Measurements from ENCODE around the gene SERAC1.
"Not testable (repeated sequence)": the region's sequence is repeated elsewhere in the genome, so short reads cannot be mapped to it uniquely, and the experiment has no call there.

The SERAC1 gene

DNA sequence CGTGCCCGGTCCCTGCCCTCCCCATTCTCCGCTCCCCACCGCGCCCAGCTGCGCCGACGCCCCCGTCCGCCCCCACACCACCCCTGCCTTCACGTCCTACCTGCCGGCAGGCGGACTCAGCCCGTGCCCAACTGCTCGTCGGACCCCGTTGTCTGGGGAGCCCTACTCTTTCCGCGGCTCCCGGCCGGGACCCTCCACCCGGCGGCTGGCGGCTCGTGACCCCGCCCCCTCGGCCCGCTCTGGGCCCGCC is at the start of gene SERAC1:
TSS of gene SERAC1 (minus strand) at position 223 of the 250 bp plus-strand sequence. CDS start 9,899 bp downstream, outside the sequence.
- DNase-seq (no peak), ATAC-seq (peak; percentile 68)
- Mint-ChIP-seq H3K27ac (peak within 1 kb of the TSS; percentile 96), H3K27me3 (no peaks in the 10 kb centered on the region), H3K4me3 (peak within 1 kb of the TSS; percentile 86 to 97), H3K4me1 (peaks cover 39% of the 10 kb centered on the region), H3K9me3 (no peaks in the 10 kb centered on the region)

DNA sequence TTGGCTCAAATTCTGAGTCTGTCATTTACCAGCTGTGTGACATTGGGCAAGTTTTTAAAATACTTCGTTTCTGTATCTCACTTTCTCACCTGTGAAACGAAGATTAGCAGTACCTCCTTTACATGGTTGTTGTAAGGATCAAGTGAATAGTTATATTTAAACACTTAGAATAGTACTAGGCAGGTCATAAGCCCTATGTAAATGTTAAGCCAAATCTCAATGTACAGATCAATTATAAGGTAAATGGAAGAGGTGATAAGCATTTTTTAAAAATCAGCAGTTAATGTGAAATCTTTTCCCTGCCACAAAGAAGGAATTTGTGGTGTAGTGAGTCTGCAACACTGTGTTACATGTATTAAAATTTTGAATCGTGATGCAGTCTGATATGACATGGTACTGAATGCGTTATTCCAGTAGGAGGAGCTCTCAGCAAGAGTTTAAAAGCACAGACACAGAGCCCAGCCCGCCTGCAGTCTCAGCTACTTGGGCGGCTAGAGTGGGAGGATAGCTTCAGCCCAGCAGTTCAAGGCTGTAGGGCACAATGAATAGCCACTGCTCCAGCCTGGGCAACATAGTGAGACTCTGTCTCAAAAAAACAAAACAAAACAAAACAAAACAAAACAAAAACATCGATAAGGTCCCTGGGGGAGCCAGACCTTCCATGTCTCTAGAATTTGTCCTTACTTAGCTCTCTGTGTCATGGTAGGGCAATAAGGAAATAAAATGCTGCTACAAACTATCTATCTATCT is 46.0 kb upstream of the SERAC1 start:
- peak; percentile 97 for ATAC-seq
- peak; percentile 48 to 55 for DNase-seq
- Mint-ChIP-seq H3K27ac (no peak overlapping the region), H3K4me1 (peaks cover 23% of the 10 kb centered on the region), H3K27me3 (peaks cover 2% of the 10 kb centered on the region), H3K4me3 (no peak overlapping the region), H3K9me3 (no peaks in the 10 kb centered on the region)

DNA sequence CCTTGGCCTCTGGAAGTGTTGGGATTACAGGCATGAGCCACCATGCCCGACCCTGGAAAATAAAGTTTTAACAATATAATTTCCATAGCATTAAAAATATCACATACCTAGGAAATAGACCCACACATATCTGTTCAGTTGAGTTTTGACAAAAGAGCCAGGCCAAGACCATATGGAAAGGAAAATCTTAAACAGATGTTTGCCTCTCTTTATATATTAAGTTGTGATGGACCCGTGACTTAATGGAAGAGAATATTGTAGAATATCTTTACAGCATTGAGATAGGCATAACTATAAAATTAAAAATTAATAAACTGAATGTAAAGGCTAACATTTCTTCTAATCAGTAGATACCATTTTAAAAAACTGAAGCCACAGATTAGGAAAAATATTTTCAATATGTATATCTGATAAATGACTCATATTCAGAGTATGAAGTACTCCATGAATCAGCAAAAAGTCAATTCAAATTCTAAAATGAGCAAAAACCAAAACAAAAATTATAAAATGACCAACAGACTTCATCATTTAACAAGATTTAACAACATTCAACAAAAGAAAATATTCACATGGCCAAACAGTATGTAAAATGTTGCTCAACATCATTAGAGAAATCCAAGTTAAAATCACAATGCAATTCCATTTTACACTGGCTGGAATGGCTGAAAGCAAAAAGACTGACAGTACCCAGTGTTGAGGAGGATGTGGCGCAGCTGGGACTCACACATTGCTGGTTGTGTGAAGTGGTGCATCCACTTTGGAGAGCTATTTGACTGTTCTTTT is 43.4 kb upstream of the SERAC1 start:
- peak; percentile 52 for ATAC-seq
- H3K27me3 Mint-ChIP-seq, result peaks cover 7% of the 10 kb centered on the region
- H3K27ac Mint-ChIP-seq, result peak overlapping the region in 1 of 2 donors; percentile 48
- H3K4me3 Mint-ChIP-seq, result no peak overlapping the region
- no peaks in the 10 kb centered on the region for H3K9me3 Mint-ChIP-seq
- DNase-seq, result peak in 1 of 2 donors; percentile 39
- peaks cover 49% of the 10 kb centered on the region for H3K4me1 Mint-ChIP-seq

DNA sequence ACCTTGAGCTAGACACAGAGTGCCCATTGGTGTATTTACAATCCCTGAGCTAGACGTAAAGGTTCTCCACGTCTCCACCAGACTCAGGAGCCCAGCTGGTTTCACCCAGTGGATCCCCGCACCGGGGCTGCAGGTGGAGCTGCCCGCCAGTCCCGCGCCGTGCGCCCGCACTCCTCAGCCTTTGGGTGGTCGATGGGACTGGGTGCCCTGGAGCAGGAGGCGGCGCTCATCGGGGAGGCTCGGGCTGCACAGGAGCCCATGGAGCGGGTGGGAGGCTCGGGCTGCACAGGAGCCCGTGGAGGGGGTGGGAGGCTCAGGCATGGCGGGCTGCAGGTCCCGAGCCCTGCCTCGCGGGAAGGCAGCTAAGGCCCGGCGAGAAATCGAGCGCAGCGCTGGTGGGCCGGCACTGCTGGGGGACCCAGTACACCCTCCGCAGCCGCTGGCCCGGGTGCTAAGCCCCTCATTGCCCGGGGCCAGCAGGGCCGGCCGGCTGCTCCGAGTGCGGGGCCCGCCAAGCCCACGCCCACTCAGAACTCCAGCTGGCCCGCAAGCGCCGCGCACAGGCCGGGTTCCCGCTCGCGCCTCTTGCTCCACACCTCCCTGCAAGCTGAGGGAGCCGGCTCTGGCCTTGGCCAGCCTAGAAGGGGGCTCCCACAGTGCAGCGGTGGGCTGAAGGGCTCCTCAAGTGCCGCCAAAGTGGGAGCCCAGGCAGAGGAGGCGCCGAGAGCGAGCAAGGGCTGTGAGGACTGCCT is 41.7 kb upstream of the SERAC1 start:
- Mint-ChIP-seq H3K4me1 (peaks cover 66% of the 10 kb centered on the region), H3K27me3 (peaks cover 15% of the 10 kb centered on the region)
- not testable (repeated sequence) for H3K27ac Mint-ChIP-seq, ATAC-seq, DNase-seq, H3K9me3 Mint-ChIP-seq, H3K4me3 Mint-ChIP-seq

DNA sequence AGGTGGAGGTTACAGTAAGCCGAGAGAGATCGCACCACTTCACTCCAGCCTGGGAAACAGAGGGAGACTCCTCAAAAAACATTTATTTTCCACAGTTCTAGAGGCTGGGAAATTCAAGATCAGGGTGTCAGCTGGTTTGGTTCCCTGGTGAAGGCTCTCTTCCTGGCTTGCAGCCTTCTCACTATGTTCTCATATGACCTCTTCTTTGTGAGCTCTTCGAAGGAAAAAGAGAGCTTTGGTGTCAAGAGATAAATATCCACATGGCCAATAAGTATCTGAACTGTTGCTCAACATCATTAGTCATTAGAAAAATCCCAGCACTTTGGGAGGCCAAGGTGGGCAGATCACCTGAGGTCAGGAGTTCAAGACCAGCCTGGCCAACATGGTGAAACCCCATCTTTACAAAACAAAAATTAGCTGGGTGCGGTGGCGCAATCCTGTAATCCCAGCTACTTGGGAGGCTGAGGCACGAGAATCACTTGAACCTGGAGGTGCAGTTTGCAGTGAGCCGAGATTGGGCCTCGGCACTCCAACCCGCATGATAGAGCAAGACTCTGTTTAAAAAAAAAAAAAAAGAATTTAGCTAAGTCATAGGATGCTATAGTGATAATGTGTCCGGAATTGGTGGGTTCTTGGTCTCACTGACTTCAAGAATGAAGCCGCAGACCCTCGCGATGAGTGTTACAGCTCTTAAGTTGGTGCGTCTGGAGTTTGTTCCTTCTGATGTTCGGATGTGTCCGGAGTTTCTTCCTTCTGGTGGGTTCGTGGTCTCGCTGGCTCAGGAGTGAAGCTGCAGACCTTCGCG is 40.4 kb upstream of the SERAC1 start:
- H3K4me3 Mint-ChIP-seq, result peak overlapping the region; percentile 48 to 84

DNA sequence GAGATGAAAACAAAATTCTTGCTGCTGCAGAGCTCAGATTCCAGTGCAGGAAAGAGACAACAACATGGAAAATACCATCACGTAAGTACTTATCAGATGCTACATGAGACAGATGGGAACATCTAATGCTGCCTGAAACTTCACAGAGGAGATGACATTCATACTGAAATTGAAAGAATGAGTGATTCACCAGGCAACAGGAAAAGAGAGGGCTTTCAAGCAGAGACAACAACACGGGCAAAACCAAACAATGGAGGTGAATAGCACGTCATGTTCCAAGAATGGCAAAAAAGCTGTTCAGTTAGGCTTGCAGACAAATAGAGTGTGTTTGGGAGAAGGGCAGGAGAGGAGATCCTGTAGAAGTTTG is 39.3 kb upstream of the SERAC1 start:
- Mint-ChIP-seq H3K4me3 (peak overlapping the region; percentile 48 to 84), H3K9me3 (no peaks in the 10 kb centered on the region), H3K27me3 (peaks cover 30% of the 10 kb centered on the region), H3K27ac (peak overlapping the region; percentile 90 to 96), H3K4me1 (peaks cover 65% of the 10 kb centered on the region)
- ATAC-seq (peak; percentile 95), DNase-seq (peak; percentile 50 to 62)

More for the DNA sequence above, 40.4 kb upstream of the SERAC1 start:
- ATAC-seq, H3K9me3 Mint-ChIP-seq, DNase-seq: not testable (repeated sequence)
- Mint-ChIP-seq H3K4me1 (peaks cover 65% of the 10 kb centered on the region), H3K27me3 (peaks cover 28% of the 10 kb centered on the region), H3K27ac (peak overlapping the region; percentile 90 to 96)

DNA sequence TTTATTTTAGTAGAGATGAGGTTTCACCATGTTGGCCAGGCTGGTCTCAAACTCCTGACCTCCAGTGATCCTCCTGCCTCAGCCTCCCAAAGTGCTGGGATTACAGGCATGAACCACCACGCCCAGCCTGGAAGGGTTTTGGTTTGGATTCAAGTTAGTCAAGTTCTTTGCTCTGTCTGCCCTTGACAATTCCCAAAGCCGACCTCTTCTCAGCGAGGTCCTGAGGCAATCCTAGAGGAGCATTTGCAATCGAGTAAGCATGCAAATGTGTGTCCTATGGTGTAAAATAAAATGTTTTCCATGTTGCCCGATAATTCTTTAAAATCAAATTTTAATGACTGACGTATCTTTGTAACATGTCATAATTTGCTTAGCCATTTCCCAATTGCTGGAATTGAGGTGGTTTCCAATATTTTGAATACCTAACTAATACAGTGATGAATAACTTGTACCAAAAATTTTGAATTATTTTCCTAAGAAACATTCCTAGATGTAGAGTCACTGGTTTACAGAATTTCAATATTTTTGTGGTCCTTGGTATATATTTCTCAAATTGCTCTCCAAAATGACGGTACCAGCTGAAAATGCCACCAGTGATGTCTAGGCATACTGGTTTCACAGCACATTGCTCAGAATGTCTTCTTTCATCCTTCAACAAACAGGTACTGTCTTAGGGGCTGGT is 38.8 kb upstream of the SERAC1 start:
- Mint-ChIP-seq H3K4me1 (peaks cover 63% of the 10 kb centered on the region), H3K27me3 (peaks cover 30% of the 10 kb centered on the region), H3K9me3 (no peaks in the 10 kb centered on the region), H3K27ac (peak overlapping the region; percentile 54 to 96), H3K4me3 (peak overlapping the region; percentile 48 to 84)
- ATAC-seq (peak; percentile 68), DNase-seq (no peak)

DNA sequence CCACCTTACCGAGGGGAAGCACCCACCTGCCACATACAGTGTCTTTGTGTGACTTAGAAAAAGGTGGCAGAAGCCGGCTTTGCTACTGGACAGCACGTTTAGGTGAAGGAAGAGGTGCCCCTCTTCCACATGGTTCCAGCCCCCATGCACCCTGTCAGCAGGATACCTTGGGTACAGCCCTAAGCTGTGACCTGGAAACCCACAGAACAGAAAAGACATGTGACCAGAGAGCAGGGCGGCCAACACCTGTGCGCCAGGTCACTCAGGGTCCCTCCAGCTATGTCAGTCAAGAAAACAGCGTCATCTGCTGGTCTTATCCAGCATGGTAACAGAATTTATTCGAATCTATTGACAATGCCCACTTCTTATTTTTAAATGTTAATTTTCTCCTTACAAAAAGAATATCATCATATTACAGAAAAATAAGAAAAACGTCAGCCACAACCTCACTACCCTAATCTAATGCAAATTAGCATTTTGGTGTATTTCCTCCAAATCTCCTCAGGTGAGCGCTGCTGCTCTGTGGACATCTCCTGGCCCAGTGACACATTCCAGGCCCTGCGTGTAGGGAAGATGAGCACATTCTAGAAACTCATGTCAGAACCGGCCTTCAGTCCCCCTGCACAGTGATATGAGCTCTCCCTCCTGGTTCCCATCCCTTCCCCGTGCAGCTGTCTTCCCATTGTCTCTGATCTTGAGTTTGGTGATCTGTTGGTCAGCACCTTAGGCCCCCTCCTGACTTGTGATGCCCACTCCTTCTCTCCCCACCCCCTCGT is 37.3 kb upstream of the SERAC1 start:
- ATAC-seq (no peak), DNase-seq (no peak)
- Mint-ChIP-seq H3K27me3 (peaks cover 30% of the 10 kb centered on the region), H3K4me1 (peaks cover 62% of the 10 kb centered on the region), H3K9me3 (no peaks in the 10 kb centered on the region), H3K27ac (no peak overlapping the region), H3K4me3 (no peak overlapping the region)

DNA sequence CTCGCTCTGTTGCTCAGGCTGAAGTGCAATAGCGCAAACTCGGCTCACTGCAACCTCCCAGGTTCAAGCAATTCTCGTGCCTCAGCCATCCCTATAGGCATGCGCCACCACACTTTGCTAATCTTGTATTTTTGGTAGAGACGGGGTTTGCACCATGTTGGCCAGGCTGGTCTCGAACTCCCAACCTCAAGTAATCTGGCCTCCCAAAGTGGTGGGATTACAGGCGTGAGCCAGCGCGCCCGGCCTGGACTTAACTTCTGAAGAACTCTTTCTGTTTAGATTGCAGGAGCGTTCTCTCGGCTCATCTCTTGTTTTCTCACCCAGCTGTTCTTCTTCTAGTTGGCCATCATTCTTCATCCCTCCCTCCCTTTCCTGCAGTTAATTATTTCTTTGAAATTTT is 30.4 kb upstream of the SERAC1 start:
- no peak overlapping the region for H3K27ac Mint-ChIP-seq
- H3K9me3 Mint-ChIP-seq, result peaks cover 0 to 3% of the 10 kb centered on the region in 2 donors
- H3K27me3 Mint-ChIP-seq, result peaks cover 2% of the 10 kb centered on the region
- H3K4me1 Mint-ChIP-seq, result peaks cover 9% of the 10 kb centered on the region
- ATAC-seq (no peak), DNase-seq (no peak)
- no peak overlapping the region for H3K4me3 Mint-ChIP-seq

DNA sequence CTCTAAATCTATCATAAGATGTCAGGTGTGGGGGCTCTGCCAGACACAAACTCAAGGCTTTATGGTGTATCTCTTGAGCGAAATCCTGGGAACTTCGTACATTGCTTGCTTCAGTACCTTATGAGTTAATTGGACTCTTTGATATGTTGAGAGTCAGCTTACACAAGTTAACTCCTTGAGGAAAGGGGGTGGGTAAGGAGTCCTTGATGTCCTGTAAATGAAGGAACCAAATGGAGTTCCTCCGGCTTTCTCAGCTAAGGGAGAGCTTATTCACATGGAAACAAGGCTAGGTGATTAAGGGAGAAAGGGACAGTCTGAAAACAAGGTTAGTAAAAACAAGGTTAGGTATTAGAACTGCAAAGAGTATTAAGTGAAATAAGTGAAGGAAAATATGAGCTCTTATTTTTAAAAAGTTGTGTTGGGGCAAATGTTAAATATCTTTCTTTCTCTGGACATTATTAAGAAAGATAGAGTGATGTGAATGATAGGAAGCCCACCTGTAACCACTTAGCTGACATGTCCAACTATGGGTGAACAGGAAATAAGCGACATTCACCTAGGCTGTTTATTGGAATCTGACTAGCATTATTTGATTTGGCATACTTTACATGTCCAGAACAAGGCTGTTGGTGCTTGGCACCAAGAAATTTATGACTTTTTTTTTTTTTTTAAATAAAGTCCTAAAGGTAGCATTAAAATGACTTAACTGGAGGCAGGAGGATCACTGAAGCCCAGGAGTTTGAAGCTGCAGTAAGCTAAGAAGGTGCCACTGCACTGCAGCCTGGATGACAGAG is 26.6 kb upstream of the SERAC1 start:
- peaks cover 0 to 3% of the 10 kb centered on the region in 2 donors for H3K9me3 Mint-ChIP-seq
- H3K27ac Mint-ChIP-seq, result no peak overlapping the region
- H3K27me3 Mint-ChIP-seq, result no peaks in the 10 kb centered on the region
- H3K4me1 Mint-ChIP-seq, result no peaks in the 10 kb centered on the region
- no peak for DNase-seq
- ATAC-seq, result no peak
- H3K4me3 Mint-ChIP-seq, result no peak overlapping the region

DNA sequence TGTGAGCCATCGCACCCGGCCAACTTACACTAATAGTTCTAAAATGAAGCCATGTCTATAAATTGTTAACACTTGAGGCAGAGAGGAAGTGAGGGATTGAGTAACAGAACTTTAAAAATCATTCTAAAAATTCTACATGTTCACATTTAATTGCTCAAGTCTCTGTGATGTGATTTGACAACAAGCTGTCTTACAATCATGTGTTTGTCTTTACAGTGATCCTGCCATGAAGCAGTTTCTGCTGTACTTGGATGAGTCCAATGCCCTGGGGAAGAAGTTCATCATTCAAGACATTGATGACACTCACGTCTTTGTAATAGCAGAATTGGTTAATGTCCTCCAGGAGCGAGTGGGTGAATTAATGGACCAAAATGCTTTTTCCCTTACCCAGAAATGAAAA is 23.7 kb upstream of the SERAC1 start:
- ATAC-seq, result no peak

DNA sequence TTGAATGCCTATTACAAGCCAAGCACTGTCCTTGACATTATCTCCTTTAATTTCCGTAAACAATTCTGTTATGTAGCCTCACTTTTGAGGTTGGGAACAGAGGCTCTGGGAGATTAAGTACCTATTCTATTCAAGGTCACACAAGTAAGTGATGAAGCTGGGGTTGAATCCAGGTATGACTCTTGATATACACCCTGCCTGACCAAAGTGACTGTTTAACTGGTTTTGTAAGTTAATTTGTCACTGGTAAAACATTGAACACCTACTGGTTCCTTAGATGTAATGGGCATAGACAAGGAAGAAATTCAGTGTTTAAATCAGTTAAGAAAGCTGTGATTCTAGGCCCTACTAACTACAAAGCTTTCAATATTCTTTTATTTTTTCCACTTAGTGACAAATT is 23.0 kb upstream of the SERAC1 start:
- peak overlapping the region in 1 of 2 donors; percentile 55 for H3K27ac Mint-ChIP-seq
- peaks cover 8% of the 10 kb centered on the region for H3K4me1 Mint-ChIP-seq
- H3K27me3 Mint-ChIP-seq, result no peaks in the 10 kb centered on the region
- ATAC-seq, result no peak
- peaks cover 0 to 9% of the 10 kb centered on the region in 2 donors for H3K9me3 Mint-ChIP-seq
- no peak for DNase-seq
- no peak overlapping the region for H3K4me3 Mint-ChIP-seq

More for the DNA sequence above, 23.7 kb upstream of the SERAC1 start:
- Mint-ChIP-seq H3K27ac (no peak overlapping the region), H3K4me1 (peaks cover 1% of the 10 kb centered on the region), H3K9me3 (peaks cover 0 to 4% of the 10 kb centered on the region in 2 donors), H3K27me3 (no peaks in the 10 kb centered on the region), H3K4me3 (no peak overlapping the region)
- DNase-seq, result no peak

DNA sequence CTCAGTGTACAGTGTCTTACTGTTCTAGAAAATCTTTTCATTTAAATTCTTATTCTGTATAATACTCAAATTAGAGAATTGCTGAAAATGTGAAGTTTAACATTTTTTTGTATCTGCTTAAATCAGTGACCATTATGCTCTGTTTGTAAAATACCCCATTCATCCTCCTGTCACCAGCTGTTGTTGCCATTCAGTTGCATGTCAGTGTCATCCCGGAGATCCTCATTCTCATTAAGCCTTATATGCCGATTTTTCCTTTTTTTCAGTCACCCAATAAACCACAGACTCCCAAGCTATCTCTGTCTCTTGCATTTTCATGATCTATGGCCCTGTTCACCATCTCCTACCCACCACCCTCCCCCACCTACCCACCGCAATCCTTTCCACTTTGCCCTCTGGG is 20.5 kb upstream of the SERAC1 start:
- Mint-ChIP-seq H3K9me3 (peaks cover 0 to 6% of the 10 kb centered on the region in 2 donors), H3K4me3 (no peak overlapping the region), H3K4me1 (peaks cover 22% of the 10 kb centered on the region), H3K27ac (no peak overlapping the region), H3K27me3 (no peaks in the 10 kb centered on the region)
- ATAC-seq (no peak), DNase-seq (no peak)

Data from stimulated activated naive CD8-positive, alpha-beta T cell treated with anti-CD3 and anti-CD28 coated beads, Interleukin-15, amount 100 ng/mL, for 72 hours (primary cell).